Ovary (tissue), 9 donors: ENCODE data around the gene DNAJB8. TPM values are rescaled to one million over a fixed set of nuclear protein-coding genes. Genes with fewer than 3 reads are reported as not detected.

Source experiments
- DNase-seq, 5 donors: peaks; one replicate each; pipeline ENCODE4 v3.0.0-alpha.2; 2019 to 2020
- H3K27ac ChIP-seq, 2 donors: fragments of 200-600 bp; one replicate each; pipeline versions ENCODE4 v1.5.1 to v1.8.0; 2019 to 2022
- H3K27me3 ChIP-seq: fragments of 200-600 bp; one replicate; pipeline ENCODE4 v1.8.0; 2022
- H3K36me3 ChIP-seq: fragments of 200-600 bp; sonication (generic); one replicate; pipeline ENCODE4 v1.5.1; 2019
- H3K4me1 ChIP-seq: one replicate; pipeline ENCODE4 v1.8.1; 2013; ENCODE audit warnings: mild to moderate bottlenecking, moderate library complexity; ENCODE audit not compliant: insufficient read depth
- H3K4me3 ChIP-seq: fragments of 200-600 bp; sonication (generic); one replicate; pipeline ENCODE4 v1.5.1; 2017
- H3K9me3 ChIP-seq, 2 donors: fragments of 200-600 bp in 1 of 2; sonication (generic) in 1 of 2; one replicate each; pipeline versions ENCODE4 v1.5.1 to v1.8.1; 2013 to 2019; ENCODE audit warnings: mild to moderate bottlenecking in 1 of 2, moderate library complexity in 1 of 2
- EP300 ChIP-seq: sonication (generic); formaldehyde crosslinking; IDR thresholded peaks from one replicate; pipeline ENCODE4 v1.6.1; 2017; ENCODE audit warnings: antibody characterized with exemption
- POLR2A ChIP-seq: fragments of 450-650 bp; IDR thresholded peaks from one replicate; pipeline ENCODE4 v1.6.1; 2017; ENCODE audit warnings: antibody characterized with exemption, mild to moderate bottlenecking, moderate library complexity
- WGBS, 3 donors: extraction: QIAGEN DNeasy Blood & Tissue Kit in 1 of 3; methylation state at CpG; one replicate each; pipeline versions ENCODE4 v1.1.5 to v1.1.7; 2013 to 2017; 5-methylcytosine and 5-hydroxymethylcytosine counted together
- intact Hi-C, 4 donors: fragments of 100-400 bp; cut with DNase I; formaldehyde crosslinking; loops; one replicate each; pipeline versions ENCODE4 v1.11.0 to v1.15.1; 2022 to 2023
- polyA plus RNA-seq, 2 donors: library from polyadenylated mRNA; stranded (reverse); fragments of 200-250 nt in 1 of 2; fragments of 350-450 nt in 1 of 2; fragmentation: Illumina TruSeq in 1 of 2; extraction: RNeasy Lipid Tissue Mini Kit (QIAGEN cat#74804) in 1 of 2; gene quantifications; one replicate each; pipeline ENCODE4 v1.2.3, GENCODE V29; 2013 to 2014
- total RNA-seq, 7 donors: library from RNA; depleted of rRNA in 2 of 7; stranded (reverse); fragments of >200 nt in 2 of 7; fragmentation: NEBNext Ultra II Directional in 3 of 7; extraction: Animal tissue kit (Norgen Biotek cat#: 25700) in 3 of 7; gene quantifications; one replicate each; pipeline versions ENCODE4 v1.1.0 to v1.2.4, GENCODE V29; 2016 to 2023
- TF ChIP-seq, protein P1 (sequence below), 3 donors: fragments of 450-650 bp in 2 of 3; fragments of 200-600 bp in 1 of 3; IDR thresholded peaks; one replicate each; pipeline versions ENCODE4 v1.5.1 to v1.8.0; 2016 to 2022; ENCODE audit warnings: antibody characterized with exemption in 3 of 3, mild to moderate bottlenecking in 1 of 3
- donor health status: DM: no; HTN: no; CAD: no; lungs with moderate emphysema.
- donor health status: DM: no; HTN: no; CAD: no.
- donor health status: Bipolar disorder and iron deficiency.
- donor health status: DM: yes; HTN: yes; CAD: no.
- donor health status: DM: no; HTN: no; CAD: no.
- donor health status: DM: yes; HTN: yes; CAD: no.

Gene DNAJB8
- total and polyA plus RNA-seq, 9 donors, result not detected

- Histone ChIP-seq H3K36me3 (no peaks in the 10 kb centered on the region), H3K4me3 (no peak overlapping the region), H3K9me3 (no peaks in the 10 kb centered on the region), H3K27ac (no peak overlapping the region), H3K27me3 (no peaks in the 10 kb centered on the region), H3K4me1 (no peaks in the 10 kb centered on the region)
- WGBS, 3 donors, result 89 to 90% (median 90%) methylated on average over 20 of the region's 20 CpGs
- TF ChIP-seq POLR2A (no peak), EP300 (no peak)
- TF ChIP-seq, protein P1, sequence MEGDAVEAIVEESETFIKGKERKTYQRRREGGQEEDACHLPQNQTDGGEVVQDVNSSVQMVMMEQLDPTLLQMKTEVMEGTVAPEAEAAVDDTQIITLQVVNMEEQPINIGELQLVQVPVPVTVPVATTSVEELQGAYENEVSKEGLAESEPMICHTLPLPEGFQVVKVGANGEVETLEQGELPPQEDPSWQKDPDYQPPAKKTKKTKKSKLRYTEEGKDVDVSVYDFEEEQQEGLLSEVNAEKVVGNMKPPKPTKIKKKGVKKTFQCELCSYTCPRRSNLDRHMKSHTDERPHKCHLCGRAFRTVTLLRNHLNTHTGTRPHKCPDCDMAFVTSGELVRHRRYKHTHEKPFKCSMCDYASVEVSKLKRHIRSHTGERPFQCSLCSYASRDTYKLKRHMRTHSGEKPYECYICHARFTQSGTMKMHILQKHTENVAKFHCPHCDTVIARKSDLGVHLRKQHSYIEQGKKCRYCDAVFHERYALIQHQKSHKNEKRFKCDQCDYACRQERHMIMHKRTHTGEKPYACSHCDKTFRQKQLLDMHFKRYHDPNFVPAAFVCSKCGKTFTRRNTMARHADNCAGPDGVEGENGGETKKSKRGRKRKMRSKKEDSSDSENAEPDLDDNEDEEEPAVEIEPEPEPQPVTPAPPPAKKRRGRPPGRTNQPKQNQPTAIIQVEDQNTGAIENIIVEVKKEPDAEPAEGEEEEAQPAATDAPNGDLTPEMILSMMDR (IDR thresholded peaks at IDR 0.05), result no peak
- intact Hi-C loops, result no loop called here
- DNase-seq, result no peak
These were observed 3.8 kb downstream of the DNAJB8 start for GRCh38 chr3:128462931-128463330.

DNA sequence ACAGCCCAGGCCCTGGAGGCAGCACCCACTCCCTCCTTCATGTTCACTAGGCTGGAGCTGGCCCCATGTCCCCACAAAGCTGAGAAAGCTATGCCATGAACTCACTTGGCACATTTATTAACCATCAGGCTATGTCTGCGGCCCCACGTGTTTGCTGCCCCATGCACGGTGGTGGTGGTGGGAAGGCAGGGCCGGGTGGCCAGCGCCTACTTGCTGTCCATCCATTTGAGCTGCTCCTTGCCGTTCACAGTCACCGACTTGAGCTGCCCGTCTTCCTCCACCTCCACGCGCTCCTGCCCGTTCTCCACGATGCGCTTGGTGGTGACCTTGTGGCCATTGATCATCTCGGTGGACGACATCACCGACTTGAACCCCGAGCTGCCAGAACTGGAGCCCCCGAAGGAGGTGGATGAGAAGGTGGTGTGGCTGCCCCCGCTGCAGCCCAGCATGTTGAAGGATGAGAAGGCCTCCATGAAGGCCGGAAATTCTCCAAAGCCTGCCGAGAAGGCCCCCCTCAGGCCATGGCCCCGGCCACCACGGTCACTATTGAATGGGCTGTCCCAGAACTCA, 4.3 kb downstream of the DNAJB8 start:
- TF ChIP-seq EP300 (no peak), POLR2A (no peak)
- TF ChIP-seq, protein P1 (IDR thresholded peaks at IDR 0.05), result no peak
- H3K27me3 ChIP-seq, result no peaks in the 10 kb centered on the region
- H3K4me3 ChIP-seq, result no peak overlapping the region
- H3K27ac ChIP-seq, result no peak overlapping the region
- no peaks in the 10 kb centered on the region for H3K36me3 ChIP-seq
- intact Hi-C loops, result no loop called here
- DNase-seq, result no peak
- H3K4me1 ChIP-seq, result no peaks in the 10 kb centered on the region
- no peaks in the 10 kb centered on the region for H3K9me3 ChIP-seq
- 89 to 93% (median 92%) methylated on average over 23 of the region's 23 CpGs for whole genome bisulfite sequencing, 3 donors

DNA sequence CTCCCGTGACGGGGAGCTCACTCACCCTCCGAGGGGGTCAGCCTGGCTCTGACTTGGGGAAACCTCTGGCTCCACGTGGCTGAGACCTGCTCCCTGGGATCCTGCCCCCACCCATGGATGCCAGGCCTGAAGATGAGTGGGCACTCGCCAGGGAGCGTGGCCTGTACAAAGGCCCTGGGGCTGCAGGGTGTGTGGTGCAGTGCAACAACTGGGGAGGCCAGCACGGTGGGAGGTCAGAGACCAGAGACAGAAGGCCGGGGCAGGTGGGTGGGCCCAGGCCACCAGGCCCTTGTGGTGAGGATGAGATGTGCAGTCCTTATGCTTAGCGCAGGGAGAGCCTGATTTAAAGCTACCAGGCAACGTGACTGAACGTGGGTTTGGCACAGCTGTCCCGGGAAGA, 5.0 kb downstream of the DNAJB8 start:
- intact Hi-C loops, result no loop called here
- WGBS, 3 donors, result 78 to 85% (median 83%) methylated on average over 12 of the region's 12 CpGs
- no peak overlapping the region for H3K27ac ChIP-seq
- no peak for DNase-seq
- no peak overlapping the region for H3K4me3 ChIP-seq
- no peaks in the 10 kb centered on the region for H3K9me3 ChIP-seq
- no peaks in the 10 kb centered on the region for H3K4me1 ChIP-seq
- TF ChIP-seq POLR2A, result no peak
- TF ChIP-seq, protein P1 (IDR thresholded peaks at IDR 0.05), result no peak
- no peak for TF ChIP-seq EP300
- H3K36me3 ChIP-seq, result no peaks in the 10 kb centered on the region
- H3K27me3 ChIP-seq, result no peaks in the 10 kb centered on the region

- H3K27ac ChIP-seq, result no peak overlapping the region
- no peaks in the 10 kb centered on the region for H3K9me3 ChIP-seq
- no peak for TF ChIP-seq POLR2A
- TF ChIP-seq EP300, result no peak
- TF ChIP-seq, protein P1 (IDR thresholded peaks at IDR 0.05), result no peak
- intact Hi-C loops, result no loop called here
- no peaks in the 10 kb centered on the region for H3K27me3 ChIP-seq
- no peaks in the 10 kb centered on the region for H3K36me3 ChIP-seq
- H3K4me3 ChIP-seq, result no peak overlapping the region
- DNase-seq, result no peak
- WGBS, 3 donors, result 88 to 90% (median 89%) methylated on average over 9 of the region's 9 CpGs
- H3K4me1 ChIP-seq, result no peaks in the 10 kb centered on the region
These were observed 7.2 kb downstream of the DNAJB8 start for GRCh38 chr3:128459461-128459820.
